Hippocampal formation (tissue), 2 donors: ENCODE results near the gene MAP7D1.
"Not testable (repeated sequence)": the region's sequence is repeated elsewhere in the genome, so short reads cannot be mapped to it uniquely, and the experiment has no call there.

Source experiments
- DNase-seq, 2 donors: peaks; one replicate each; lab custom pipeline; 2025; lab: John Stamatoyannopoulos, UW

MAP7D1 gene

GRCh38 chr1:36168514-36168913, 12.6 kb downstream of the MAP7D1 start:
- DNase-seq: no peak

GRCh38 chr1:36170643-36171412, 14.9 kb downstream of the MAP7D1 start:
- no peak for DNase-seq

GRCh38 chr1:36172017-36172747, 16.2 kb downstream of the MAP7D1 start:
- no peak for DNase-seq

DNA sequence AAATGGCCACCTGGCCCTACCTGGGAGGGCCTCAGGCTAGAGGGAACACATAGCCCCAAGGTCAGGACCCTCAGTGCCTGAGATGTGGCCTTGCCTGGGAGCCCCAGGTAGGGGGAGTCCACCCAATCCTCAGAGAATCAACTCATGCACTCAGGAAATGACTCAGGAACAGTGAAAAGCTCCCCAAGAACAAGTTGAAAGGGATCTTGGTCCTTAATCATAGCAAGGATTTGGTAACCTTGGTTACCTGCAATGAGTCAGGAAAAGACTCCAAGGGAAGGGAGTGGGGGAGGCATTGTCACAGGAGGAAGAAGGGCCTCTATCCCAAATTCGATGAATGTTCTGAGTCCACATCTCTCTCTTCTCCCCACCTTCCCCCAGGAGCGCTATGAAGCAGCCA, 17.0 kb downstream of the MAP7D1 start:
- no peak for DNase-seq

GRCh38 chr1:36174713-36175112, 18.8 kb downstream of the MAP7D1 start:
- DNase-seq: no peak

DNA sequence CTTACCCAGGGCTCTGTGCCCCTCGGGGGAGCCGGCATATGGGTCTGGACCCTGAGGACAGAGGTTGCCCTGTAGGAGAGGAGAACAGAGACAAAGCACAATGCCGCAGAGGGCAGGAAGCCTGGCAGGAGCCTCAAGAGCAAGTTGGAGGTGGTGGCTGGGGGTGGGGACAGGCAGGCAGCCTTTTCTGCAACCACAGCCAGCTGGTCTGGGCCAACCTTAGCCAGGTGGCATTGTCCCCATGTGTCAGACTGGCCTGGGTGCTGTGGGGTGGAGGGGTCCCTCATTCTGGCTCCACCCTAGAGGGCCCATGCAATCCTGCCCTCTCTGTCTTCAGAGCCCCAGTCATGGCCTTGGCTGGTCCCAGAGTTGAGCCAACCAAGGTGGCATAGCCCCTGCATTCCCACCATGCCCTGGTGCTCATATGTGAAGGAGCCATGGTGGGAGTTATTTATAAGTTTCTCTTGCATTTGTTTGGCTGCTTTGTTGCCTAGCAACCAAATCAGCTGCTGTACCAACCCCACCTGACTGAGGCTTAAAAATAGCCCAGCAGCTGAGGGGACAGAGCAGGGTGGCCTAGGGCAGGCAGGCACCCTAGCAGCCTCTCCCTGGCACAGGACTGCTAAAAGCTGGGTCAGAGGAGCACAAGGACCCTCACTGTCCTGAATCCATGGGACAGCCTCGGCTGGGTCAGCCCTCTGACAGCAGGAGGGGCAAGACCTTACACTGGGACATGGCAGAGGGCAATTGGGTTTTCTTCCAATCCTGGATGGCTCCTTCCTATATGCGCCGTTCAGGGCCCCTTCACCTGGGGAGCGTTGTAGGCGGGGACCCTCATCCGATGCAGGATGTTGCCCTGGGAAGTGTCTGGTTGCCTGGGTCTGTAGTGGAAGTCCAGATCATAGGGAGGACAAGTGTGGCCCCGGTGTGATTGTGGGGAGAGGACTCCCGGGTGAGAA, 19.5 kb downstream of the MAP7D1 start:
- no peak for DNase-seq

DNA sequence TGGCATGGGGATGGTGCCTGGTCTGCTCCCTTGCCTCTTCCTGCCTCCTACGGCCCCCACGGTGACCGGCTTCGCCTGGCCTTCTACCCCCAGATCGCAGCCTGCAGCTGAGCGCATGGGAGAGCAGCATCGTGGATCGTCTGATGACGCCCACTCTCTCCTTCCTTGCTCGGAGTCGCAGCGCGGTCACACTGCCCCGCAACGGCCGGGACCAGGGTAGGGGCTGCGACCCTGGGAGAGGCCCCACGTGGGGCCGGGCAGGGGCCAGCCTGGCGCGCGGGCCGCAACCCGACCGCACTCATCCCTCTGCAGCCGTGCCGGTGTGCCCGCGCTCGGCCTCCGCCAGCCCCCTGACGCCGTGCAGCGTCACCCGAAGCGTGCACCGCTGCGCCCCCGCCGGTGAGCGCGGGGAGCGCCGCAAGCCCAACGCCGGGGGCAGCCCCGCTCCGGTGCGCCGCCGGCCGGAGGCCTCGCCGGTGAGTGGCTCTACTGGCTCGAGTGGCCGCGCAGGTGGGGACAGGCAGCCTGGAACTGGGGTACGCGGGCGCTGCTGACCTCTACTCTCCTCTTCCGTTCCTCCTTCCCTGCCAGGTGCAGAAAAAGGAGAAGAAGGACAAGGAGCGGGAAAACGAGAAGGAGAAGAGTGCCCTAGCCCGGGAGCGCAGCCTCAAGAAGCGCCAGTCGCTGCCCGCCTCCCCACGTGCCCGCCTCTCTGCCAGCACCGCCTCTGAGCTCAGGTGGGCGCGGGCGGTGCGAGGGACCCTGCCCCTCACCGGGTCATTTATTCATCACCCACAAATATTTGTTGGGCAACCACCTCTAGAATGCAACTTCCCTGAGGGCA, 20.4 kb downstream of the MAP7D1 start:
- DNase-seq: no peak

DNA sequence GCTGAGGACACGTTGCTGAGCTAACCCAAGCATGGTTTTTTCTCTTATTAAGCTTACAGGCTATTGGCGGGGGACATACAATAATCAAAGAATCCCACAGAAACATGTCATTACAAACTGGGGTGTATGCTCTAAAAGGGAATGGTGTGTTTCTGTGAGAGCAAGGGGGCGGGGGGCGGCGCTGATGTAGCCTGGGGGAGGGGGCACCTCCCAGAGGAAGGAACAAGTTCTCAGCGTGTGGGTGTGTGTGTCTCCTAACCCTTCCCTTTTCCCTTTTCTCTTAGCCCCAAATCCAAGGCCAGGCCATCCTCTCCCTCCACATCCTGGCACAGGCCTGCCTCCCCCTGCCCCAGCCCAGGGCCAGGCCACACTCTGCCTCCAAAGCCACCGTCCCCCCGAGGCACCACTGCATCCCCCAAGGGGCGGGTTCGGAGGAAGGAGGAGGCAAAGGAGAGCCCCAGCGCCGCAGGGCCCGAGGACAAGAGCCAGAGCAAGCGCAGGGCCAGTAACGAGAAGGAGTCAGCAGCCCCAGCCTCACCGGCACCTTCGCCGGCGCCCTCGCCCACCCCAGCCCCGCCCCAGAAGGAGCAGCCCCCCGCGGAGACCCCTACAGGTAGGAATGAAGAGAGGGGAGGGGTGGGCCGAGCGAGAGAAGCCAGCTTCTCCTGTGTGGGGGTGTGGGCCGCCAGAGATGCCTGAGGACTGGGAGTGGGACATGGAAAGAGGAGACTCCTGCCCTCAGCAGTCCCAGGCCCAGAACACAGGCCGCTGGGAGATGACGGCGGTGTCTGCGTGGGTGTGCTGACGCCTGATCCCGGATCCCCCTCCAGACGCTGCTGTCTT, 21.9 kb downstream of the MAP7D1 start:
- DNase-seq: no peak

DNA sequence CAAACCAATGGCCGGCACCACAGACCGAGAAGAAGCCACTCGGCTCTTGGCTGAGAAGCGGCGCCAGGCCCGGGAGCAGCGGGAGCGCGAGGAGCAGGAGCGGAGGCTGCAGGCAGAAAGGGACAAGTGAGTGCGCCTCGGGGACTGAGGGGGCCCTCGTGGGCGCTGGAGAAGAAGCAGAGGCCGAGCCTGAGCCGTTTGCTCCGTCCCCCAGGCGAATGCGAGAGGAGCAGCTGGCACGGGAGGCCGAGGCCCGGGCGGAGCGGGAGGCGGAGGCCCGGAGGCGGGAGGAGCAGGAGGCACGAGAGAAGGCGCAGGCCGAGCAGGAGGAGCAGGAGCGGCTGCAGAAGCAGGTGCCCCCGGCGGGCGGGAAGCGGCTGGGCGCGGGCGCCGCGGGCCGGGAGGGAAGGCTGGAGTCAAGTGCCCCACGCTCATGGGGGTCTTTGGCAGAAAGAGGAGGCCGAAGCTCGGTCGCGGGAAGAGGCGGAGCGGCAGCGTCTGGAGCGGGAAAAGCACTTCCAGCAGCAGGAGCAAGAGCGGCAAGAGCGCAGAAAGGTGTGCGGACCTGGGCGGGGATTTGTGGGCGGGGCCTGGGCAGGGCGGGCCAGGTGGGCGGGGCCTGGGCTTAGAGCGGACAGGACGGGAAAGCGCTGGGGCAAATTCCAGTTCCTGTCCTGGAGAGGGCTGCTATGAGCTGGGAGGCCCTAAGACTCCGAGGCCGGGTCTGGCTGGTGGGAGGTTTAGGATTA, 22.7 kb downstream of the MAP7D1 start:
- DNase-seq: no peak

DNA sequence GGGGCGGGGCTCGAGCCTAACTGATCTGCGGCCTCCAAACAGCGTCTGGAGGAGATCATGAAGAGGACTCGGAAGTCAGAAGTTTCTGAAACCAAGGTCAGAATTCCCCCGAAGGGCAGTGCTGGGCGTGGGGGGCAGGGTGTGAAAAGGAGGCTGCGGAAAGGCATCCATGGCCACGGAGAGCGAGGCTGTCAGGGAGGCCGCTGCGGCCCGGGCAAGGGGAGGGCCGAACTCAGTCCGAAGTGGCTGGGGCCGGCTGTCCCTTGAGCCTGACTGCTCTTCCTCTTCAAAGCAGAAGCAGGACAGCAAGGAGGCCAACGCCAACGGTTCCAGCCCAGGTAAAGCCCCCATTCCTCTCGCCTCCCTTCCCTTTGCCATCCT, 23.2 kb downstream of the MAP7D1 start:
- DNase-seq: no peak

GRCh38 chr1:36182734-36183133, 26.8 kb downstream of the MAP7D1 start:
- no peak for DNase-seq

DNA sequence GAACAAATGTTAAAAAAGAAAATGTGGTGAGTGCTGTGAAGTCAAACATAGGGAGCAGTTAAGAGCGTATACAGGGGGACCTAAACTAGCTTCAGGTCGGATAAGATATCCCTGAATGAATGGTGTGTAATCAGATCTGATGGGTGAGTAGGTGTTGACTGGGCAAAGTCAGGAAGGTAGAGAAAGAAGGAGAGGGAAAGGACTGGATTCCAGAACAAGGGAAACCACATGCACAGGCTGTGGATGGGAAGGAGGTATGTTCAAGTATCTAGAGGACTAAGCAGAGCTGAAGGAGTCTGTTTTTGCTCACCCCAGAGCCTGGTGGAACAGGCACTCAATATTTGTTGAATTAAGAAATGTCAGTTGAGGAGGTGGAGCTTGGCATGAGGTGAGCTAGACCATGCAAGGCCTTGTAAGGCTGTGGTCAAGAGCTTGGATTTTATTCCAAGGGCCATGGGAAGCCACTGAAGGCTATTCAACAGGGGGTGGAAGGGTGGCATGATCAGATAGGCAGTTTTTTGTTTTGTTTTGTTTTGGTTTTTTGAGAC, 27.4 kb downstream of the MAP7D1 start:
- DNase-seq: no peak

DNA sequence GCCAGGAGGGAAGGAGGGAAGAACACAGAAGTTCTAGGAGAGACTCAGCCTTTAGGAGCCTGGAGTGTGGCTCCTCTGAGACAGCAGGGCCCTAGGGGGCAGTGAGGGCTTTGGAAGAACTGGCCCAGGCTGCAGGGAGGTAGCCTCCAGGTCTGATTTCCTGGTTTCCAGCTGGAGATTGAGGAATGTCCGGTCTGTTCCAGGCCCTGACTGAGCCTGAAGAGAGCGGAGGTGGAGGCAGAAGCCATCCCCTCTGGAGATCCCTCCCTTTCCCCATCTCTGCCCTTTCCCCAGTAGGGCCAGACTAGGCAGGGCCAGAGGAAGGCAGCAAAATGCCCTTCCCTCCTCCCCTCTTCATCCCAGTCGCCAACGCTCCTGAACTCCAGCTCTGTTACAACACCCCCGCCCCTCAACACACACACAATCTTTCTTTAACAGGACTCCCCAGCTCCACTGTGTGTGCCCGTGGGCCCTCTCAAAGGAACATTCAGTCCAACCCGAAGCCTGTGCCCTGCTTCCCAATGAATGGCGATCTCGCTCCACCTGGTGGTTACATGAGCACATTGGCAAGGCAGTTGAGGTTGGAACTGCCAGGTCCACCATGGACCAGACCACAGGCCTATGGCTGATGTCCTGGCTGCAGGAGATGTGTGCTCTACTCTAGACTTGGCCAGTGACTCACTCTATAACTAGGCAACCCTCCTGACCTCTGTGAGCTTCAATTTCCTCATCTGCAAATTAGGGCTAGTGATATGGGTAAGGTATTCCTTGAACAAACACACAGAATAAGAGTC, 32.0 kb downstream of the MAP7D1 start:
- DNase-seq: peak; percentile 83 to 85

GRCh38 chr1:36196805-36197204, 40.8 kb downstream of the MAP7D1 start:
- not testable (repeated sequence) for DNase-seq

DNA sequence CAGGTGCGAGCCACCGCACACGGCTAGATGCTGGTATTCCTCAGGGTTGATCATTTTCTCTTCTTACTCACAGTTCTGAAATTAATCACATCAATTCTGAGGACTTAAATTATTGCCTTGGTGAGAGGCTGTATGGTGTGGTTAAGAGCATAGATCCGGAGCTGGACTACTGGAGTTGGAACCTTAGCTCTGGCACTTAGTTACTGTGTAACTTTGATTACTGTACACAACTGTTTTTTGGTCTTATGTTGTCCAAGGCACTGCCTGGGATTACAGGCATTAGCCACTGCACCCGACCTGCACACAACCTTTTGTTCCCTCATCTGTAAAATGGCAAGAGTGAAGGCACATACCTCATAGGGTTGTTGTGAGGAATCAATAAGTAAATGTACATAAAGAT, 42.7 kb downstream of the MAP7D1 start:
- no peak for DNase-seq

DNA sequence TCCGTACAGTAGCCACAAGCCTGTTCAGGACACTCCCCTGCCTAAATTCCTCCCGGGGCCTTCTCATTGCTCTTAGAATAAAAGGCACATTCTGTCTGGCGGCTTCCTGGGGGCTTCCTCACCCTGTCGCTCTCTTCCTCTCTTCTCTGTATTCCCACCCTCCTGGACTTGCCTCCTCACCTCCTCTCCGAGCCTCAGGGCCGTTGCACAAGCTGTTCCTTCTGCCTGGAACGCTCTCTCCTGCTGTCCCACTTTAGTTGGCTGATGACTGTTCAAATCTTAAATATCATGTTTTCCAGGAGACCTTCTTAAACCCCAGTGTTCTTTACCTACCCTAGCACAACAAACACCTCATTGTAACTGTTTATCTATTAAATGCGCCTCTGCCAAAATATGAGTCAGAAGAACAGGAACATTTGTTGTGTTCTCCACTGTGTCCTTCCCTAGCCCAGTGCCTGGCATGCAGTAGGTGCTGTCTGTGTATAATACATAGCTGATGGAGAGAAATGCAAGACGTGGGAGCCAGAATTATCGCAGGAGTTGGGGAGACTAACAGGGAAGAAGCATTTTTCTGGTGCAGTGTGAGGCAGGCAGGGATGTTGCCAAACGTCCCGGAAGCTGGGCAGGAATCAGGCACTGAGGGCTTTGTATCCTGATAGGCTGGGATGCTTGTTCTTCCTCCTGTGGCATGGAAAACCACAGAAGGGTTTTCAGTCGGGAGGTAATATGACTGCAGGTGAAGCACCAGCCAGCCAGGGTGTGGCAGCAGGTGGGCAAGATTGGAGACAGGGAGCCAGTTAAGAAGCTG, 44.2 kb downstream of the MAP7D1 start:
- peak in 1 of 2 donors; percentile 37 for DNase-seq

- no peak for DNase-seq
Measured at GRCh38 chr1:36203027-36203553, 47.1 kb downstream of the MAP7D1 start.
